PC-3 (cell line): ENCODE measurements around the gene FYN. TPM values are rescaled to one million over a fixed set of nuclear protein-coding genes. Genes with fewer than 3 reads are reported as not detected.

Experiments
- ATAC-seq: fragments of 200-7000 bp; cut with Tn5 transposase; 2 replicates; pipeline ENCODE4 v1.9.1; 2020; ENCODE audit warnings: mild to moderate bottlenecking, moderate library complexity
- BruUV-seq: library from RNA; stranded (reverse); fragments of 400-500 nt; replicated peaks from 2 replicates; lab custom pipeline; 2021; lab: Mats Ljungman, UMichigan
- CTCF ChIA-PET: fragments of 300-600 bp; sonication (Branson Sonifier 250); formaldehyde crosslinking; loops from one replicate; lab custom pipeline; 2022; ENCODE audit warnings: antibody characterized with exemption; lab: Charles Lee
- POLR2A ChIA-PET: fragments of 300-600 bp; sonication (Branson Sonifier 250); formaldehyde crosslinking; loops from one replicate; lab custom pipeline; 2022; ENCODE audit warnings: antibody characterized with exemption; ENCODE audit not compliant: unreplicated experiment; lab: Charles Lee
- DNase-seq: peaks from one replicate; pipeline ENCODE4 v3.0.0-alpha.2; 2015
- H2AFZ ChIP-seq: fragments of 300-600 bp; sonication (generic); 2 replicates; pipeline ENCODE4 v1.6.0; 2016; ENCODE audit warnings: antibody characterized with exemption, low read length
- H3F3A ChIP-seq: fragments of 300-600 bp; sonication (generic); one replicate; pipeline ENCODE4 v1.6.0; 2017; ENCODE audit warnings: antibody characterized with exemption, low read length, control low read depth, mild to moderate bottlenecking; ENCODE audit not compliant: unreplicated experiment
- H3K27ac ChIP-seq: fragments of 300-600 bp; sonication (generic); 2 replicates; pipeline ENCODE4 v1.5.1; 2016; ENCODE audit warnings: mild to moderate bottlenecking, low read length
- H3K27me3 ChIP-seq: fragments of 300-600 bp; sonication (generic); 2 replicates; pipeline ENCODE4 v1.6.1; 2016; ENCODE audit warnings: low read length, mixed read lengths
- H3K36me3 ChIP-seq: fragments of 300-600 bp; sonication (generic); 2 replicates; pipeline ENCODE4 v1.6.1; 2016; ENCODE audit warnings: low read depth, mixed run types, low read length, mixed read lengths
- H3K4me1 ChIP-seq: fragments of 300-600 bp; sonication (generic); 2 replicates; pipeline ENCODE4 v1.5.1; 2016; ENCODE audit warnings: low read length; ENCODE audit not compliant: insufficient read depth
- H3K4me2 ChIP-seq: fragments of 300-600 bp; sonication (generic); 2 replicates; pipeline ENCODE4 v1.6.0; 2016; ENCODE audit warnings: low read length
- H3K4me3 ChIP-seq: fragments of 300-600 bp; sonication (generic); 2 replicates; pipeline ENCODE4 v1.5.1; 2016; ENCODE audit warnings: mild to moderate bottlenecking, low read length, mixed read lengths
- H3K79me2 ChIP-seq: fragments of 300-600 bp; sonication (generic); 2 replicates; pipeline ENCODE4 v1.6.1; 2017; ENCODE audit warnings: low read length, mixed read lengths
- H3K9ac ChIP-seq: fragments of 300-600 bp; sonication (generic); 2 replicates; pipeline ENCODE4 v1.6.0; 2016; ENCODE audit warnings: mild to moderate bottlenecking, low read length
- H3K9me2 ChIP-seq: fragments of 300-600 bp; sonication (generic); replicated peaks from 2 replicates; pipeline ENCODE4 v1.6.1; 2016; ENCODE audit warnings: mixed run types, low read length, mixed read lengths
- H3K9me3 ChIP-seq: fragments of 300-600 bp; sonication (generic); 2 replicates; pipeline ENCODE4 v1.6.1; 2016; ENCODE audit warnings: low read length, mixed read lengths
- H4K20me1 ChIP-seq: fragments of 300-600 bp; sonication (generic); 2 replicates; pipeline ENCODE4 v1.6.1; 2016; ENCODE audit warnings: low read length, mixed read lengths
- CTCF ChIP-seq: fragments of 300-600 bp; sonication (generic); conservative IDR thresholded peaks from 2 replicates; pipeline ENCODE4 v1.5.1; 2017; ENCODE audit warnings: antibody characterized with exemption, low read depth, mild to moderate bottlenecking, low read length
- EZH2 ChIP-seq: fragments of 300-600 bp; sonication (generic); IDR thresholded peaks from one replicate; pipeline ENCODE4 v1.6.1; 2017; ENCODE audit warnings: antibody characterized with exemption, mild to moderate bottlenecking, low read length; ENCODE audit not compliant: unreplicated experiment
- EZH2phosphoT487 ChIP-seq: fragments of 300-600 bp; sonication (generic); IDR thresholded peaks from 2 replicates; pipeline ENCODE4 v1.6.1; 2018; ENCODE audit warnings: mild to moderate bottlenecking, antibody characterized with exemption, low read length, borderline replicate concordance
- intact Hi-C: fragments of 100-400 bp; cut with micrococcal nuclease; formaldehyde crosslinking; loops from 2 replicates; pipeline ENCODE4 v1.9.0; 2023
- total RNA-seq: library from RNA; depleted of rRNA; stranded (reverse); fragments of >200 nt; gene quantifications from 2 replicates; pipeline ENCODE4 v1.2.3, GENCODE V29; 2014

Gene FYN
- total RNA-seq, 1 experiment from 2014 or later, result 27.6 TPM

- Histone ChIP-seq H3K4me2 (no peak overlapping the region), H3K9me3 (no peaks in the 10 kb centered on the region), H2AFZ (no peak overlapping the region), H3K9ac (no peak overlapping the region), H3K9me2 (no peaks in the 10 kb centered on the region), H3K4me3 (no peak overlapping the region), H3K36me3 (no peaks in the 10 kb centered on the region), H3K4me1 (peaks cover 6% of the 10 kb centered on the region; the same call in 1 of the 2 replicates), H3K27ac (no peak overlapping the region), H3F3A (no peaks in the 10 kb centered on the region), H4K20me1 (no peaks in the 10 kb centered on the region), H3K79me2 (no peaks in the 10 kb centered on the region), H3K27me3 (no peaks in the 10 kb centered on the region)
- DNase-seq (no peak), ATAC-seq (no peak)
- intact Hi-C loops, result no loop called here
- ChIA-PET CTCF (no interaction called here), POLR2A (no interaction called here)
- TF ChIP-seq CTCF, result no peak
- TF ChIP-seq EZH2, result no peak
- TF ChIP-seq EZH2phosphoT487, result no peak
- no TSS peak for BruUV-seq
Observed at GRCh38 chr6:111753573-111753972, 119.7 kb downstream of the FYN start.

GRCh38 chr6:111752476-111752875, 120.8 kb downstream of the FYN start:
- H2AFZ ChIP-seq, result no peak overlapping the region
- ChIA-PET CTCF (no interaction called here), POLR2A (no interaction called here)

More at GRCh38 chr6:111752476-111752875, 120.8 kb downstream of the FYN start:
- H3K9me2 ChIP-seq, result no peaks in the 10 kb centered on the region
- ATAC-seq, result no peak
- peaks cover 5% of the 10 kb centered on the region; the same call in 1 of the 2 replicates for H3K4me1 ChIP-seq
- no peaks in the 10 kb centered on the region for H4K20me1 ChIP-seq
- BruUV-seq, result no TSS peak
- H3K27ac ChIP-seq, result no peak overlapping the region
- intact Hi-C loops, result no loop called here
- H3K4me2 ChIP-seq, result no peak overlapping the region
- H3K36me3 ChIP-seq, result no peaks in the 10 kb centered on the region
- no peaks in the 10 kb centered on the region for H3K9me3 ChIP-seq
- no peak overlapping the region for H3K9ac ChIP-seq
- no peaks in the 10 kb centered on the region for H3K27me3 ChIP-seq
- no peak overlapping the region for H3K4me3 ChIP-seq
- no peak for TF ChIP-seq EZH2phosphoT487
- TF ChIP-seq CTCF, result no peak
- TF ChIP-seq EZH2, result no peak
- no peaks in the 10 kb centered on the region for H3K79me2 ChIP-seq
- no peak for DNase-seq
- H3F3A ChIP-seq, result no peaks in the 10 kb centered on the region
